Calu3 (cell line): ENCODE measurements around the gene CACNA1E. TPM values are rescaled to one million over a fixed set of nuclear protein-coding genes. Genes with fewer than 3 reads are reported as not detected.

Experiments used
- BruUV-seq: library from RNA; stranded (reverse); fragments of 400-500 nt; replicated peaks from 2 replicates; lab custom pipeline; 2021; lab: Mats Ljungman, UMichigan
- CTCF ChIA-PET: fragments of 300-600 bp; sonication (Branson Sonifier 250); formaldehyde crosslinking; loops from one replicate; lab custom pipeline; 2022; ENCODE audit warnings: antibody characterized with exemption; lab: Charles Lee
- DNase-seq: peaks from one replicate; pipeline ENCODE4 v3.0.0; 2022
- H3K27ac Mint-ChIP-seq: one replicate; pipeline ENCODE4 v1.8.0; 2022; ENCODE audit warnings: mixed read lengths; ENCODE audit not compliant: unreplicated experiment
- H3K27me3 Mint-ChIP-seq: one replicate; pipeline ENCODE4 v1.8.0; 2022; ENCODE audit warnings: mixed read lengths; ENCODE audit not compliant: unreplicated experiment
- H3K36me3 Mint-ChIP-seq: one replicate; pipeline ENCODE4 v1.8.0; 2022; ENCODE audit warnings: mild to moderate bottlenecking, moderate library complexity, mixed read lengths; ENCODE audit not compliant: insufficient read depth, unreplicated experiment
- H3K4me1 Mint-ChIP-seq: one replicate; pipeline ENCODE4 v1.8.0; 2022; ENCODE audit warnings: mild to moderate bottlenecking, low read depth, mixed read lengths; ENCODE audit not compliant: unreplicated experiment
- H3K4me3 Mint-ChIP-seq: one replicate; pipeline ENCODE4 v1.8.0; 2022; ENCODE audit warnings: mild to moderate bottlenecking, low read depth, moderate library complexity, mixed read lengths; ENCODE audit not compliant: unreplicated experiment
- H3K9me3 Mint-ChIP-seq: one replicate; pipeline ENCODE4 v1.8.0; 2022; ENCODE audit warnings: low read depth, mixed read lengths; ENCODE audit not compliant: unreplicated experiment
- intact Hi-C: fragments of 100-400 bp; cut with micrococcal nuclease; formaldehyde crosslinking; loops from one replicate; pipeline ENCODE4 v1.10.0; 2022; ENCODE audit not compliant: unreplicated experiment
- total RNA-seq: library from RNA; stranded (reverse); gene quantifications from 2 replicates; pipeline ENCODE4 v1.2.3, GENCODE V29; 2022
- TF ChIP-seq, protein P1 (sequence below): fragments of 200-600 bp; IDR thresholded peaks from one replicate; pipeline ENCODE4 v1.8.0; 2022; ENCODE audit warnings: antibody characterized with exemption; ENCODE audit not compliant: unreplicated experiment

CACNA1E gene
- total RNA-seq, 1 experiment from 2014 or later: not detected

DNA sequence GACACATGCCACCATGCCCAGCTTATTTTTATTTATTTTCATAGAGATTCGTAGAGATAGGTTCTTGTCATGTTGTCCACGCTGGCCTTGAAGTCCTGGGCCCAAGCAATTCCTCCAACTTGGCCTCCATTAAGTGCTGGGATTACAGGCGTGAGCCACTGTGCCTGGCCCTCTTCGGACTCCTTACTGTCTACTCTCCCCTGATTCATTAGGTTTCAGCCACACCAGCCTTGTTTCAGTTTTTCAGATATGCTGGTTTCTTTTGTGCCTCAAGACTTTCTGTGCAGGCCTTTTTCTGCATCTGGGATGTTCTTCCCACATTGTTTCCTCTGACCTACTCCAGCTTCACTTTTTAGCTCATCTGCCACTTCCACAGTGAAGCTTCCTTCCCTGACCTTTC, 85.4 kb downstream of the CACNA1E start:
- intact Hi-C loops: no loop called here
- Mint-ChIP-seq H3K27ac (no peak overlapping the region), H3K27me3 (peaks cover 29% of the 10 kb centered on the region), H3K9me3 (peaks cover 3% of the 10 kb centered on the region), H3K4me1 (no peaks in the 10 kb centered on the region), H3K4me3 (no peak overlapping the region), H3K36me3 (no peaks in the 10 kb centered on the region)
- TF ChIP-seq, protein P1, sequence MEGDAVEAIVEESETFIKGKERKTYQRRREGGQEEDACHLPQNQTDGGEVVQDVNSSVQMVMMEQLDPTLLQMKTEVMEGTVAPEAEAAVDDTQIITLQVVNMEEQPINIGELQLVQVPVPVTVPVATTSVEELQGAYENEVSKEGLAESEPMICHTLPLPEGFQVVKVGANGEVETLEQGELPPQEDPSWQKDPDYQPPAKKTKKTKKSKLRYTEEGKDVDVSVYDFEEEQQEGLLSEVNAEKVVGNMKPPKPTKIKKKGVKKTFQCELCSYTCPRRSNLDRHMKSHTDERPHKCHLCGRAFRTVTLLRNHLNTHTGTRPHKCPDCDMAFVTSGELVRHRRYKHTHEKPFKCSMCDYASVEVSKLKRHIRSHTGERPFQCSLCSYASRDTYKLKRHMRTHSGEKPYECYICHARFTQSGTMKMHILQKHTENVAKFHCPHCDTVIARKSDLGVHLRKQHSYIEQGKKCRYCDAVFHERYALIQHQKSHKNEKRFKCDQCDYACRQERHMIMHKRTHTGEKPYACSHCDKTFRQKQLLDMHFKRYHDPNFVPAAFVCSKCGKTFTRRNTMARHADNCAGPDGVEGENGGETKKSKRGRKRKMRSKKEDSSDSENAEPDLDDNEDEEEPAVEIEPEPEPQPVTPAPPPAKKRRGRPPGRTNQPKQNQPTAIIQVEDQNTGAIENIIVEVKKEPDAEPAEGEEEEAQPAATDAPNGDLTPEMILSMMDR: no peak
- CTCF ChIA-PET: no interaction called here
- no TSS peak for BruUV-seq
- DNase-seq: no peak

DNA sequence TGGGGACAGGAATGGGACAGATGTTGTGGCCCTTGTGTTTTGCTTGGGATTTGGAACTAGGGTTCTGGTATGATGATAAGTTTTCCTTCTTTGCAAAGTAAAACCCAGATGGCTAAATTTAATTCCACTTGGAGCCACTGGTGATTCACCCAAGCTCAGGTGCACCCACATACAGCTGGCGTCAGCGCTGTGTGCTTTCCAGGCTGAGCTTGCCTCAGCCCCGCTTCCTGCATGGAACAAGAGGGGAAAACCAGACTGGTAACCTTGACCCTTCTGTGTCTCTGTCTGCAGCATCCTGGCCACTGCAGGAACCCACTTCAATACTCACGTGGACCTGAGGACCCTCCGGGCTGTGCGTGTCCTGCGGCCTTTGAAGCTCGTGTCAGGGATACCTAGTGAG, 94.2 kb downstream of the CACNA1E start:
- Mint-ChIP-seq H3K27me3 (peaks cover 15% of the 10 kb centered on the region), H3K27ac (no peak overlapping the region), H3K9me3 (no peaks in the 10 kb centered on the region), H3K36me3 (no peaks in the 10 kb centered on the region), H3K4me1 (no peaks in the 10 kb centered on the region), H3K4me3 (no peak overlapping the region)
- CTCF ChIA-PET: no interaction called here
- TF ChIP-seq, protein P1: no peak
- no TSS peak for BruUV-seq
- DNase-seq: no peak
- intact Hi-C loops: no loop called here

DNA sequence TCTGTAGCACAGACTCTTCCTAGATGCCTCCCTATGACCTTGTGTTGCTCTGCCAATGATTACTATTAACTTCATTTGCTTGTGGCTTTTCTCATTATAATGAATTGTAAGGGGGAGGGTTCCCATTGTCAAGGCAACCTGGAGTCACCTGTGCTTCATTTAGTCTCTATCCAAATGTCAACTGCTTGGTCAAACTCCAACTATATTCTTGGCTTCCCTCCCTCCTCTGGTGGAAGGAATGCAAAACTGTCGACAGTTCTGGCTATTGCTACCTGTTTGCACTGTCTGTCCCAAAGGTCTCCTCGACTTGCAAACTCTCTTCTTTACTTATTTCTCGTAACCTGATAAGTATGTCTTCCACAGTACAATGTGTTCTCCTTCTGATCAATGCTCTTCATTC, 100.3 kb downstream of the CACNA1E start:
- Mint-ChIP-seq H3K4me3 (no peak overlapping the region), H3K9me3 (no peaks in the 10 kb centered on the region), H3K27ac (no peak overlapping the region), H3K36me3 (no peaks in the 10 kb centered on the region), H3K4me1 (no peaks in the 10 kb centered on the region), H3K27me3 (no peaks in the 10 kb centered on the region)
- no TSS peak for BruUV-seq
- TF ChIP-seq, protein P1: no peak
- DNase-seq: peak; percentile 30
- CTCF ChIA-PET: no interaction called here
- intact Hi-C loops: no loop called here

DNA sequence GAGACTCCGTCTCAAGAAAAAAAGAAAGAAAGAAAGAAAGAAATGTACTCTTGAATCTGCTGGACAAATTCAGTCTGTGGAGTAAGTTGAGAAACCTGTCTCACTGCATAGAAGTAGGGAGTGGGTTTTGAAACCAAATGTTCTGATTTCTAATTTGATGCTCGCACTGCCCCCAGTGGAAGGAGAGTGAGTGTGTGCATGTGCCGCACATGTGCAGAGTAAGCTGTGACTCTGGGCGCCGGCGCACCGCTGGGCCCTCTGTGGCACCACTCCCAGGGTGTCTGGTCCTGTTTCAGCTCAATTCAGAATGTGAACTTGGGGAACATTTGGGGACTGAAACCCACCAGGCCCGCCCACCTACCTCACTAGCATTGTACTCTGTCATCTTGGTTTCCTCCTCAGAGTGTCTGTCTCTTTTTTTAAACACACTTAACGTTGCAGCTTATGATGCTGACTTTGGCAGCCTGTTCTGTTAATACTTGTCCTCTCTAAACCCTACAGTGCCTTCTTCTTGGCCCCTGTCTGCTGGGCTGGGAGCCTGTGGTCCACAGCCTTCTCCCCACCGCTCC, 104.6 kb downstream of the CACNA1E start:
- H3K9me3 Mint-ChIP-seq: no peaks in the 10 kb centered on the region
- DNase-seq: no peak
- no peaks in the 10 kb centered on the region for H3K36me3 Mint-ChIP-seq
- intact Hi-C loops: no loop called here
- no peaks in the 10 kb centered on the region for H3K4me1 Mint-ChIP-seq
- no TSS peak for BruUV-seq
- no peak overlapping the region for H3K4me3 Mint-ChIP-seq
- no peak overlapping the region for H3K27ac Mint-ChIP-seq
- TF ChIP-seq, protein P1: no peak
- CTCF ChIA-PET: no interaction called here
- H3K27me3 Mint-ChIP-seq: peaks cover 10% of the 10 kb centered on the region
